ENCODE measurements around the gene NRP1.
"Not testable (repeated sequence)": the region's sequence is repeated elsewhere in the genome, so short reads cannot be mapped to it uniquely, and the experiment has no call there.

NRP1 gene

DNA sequence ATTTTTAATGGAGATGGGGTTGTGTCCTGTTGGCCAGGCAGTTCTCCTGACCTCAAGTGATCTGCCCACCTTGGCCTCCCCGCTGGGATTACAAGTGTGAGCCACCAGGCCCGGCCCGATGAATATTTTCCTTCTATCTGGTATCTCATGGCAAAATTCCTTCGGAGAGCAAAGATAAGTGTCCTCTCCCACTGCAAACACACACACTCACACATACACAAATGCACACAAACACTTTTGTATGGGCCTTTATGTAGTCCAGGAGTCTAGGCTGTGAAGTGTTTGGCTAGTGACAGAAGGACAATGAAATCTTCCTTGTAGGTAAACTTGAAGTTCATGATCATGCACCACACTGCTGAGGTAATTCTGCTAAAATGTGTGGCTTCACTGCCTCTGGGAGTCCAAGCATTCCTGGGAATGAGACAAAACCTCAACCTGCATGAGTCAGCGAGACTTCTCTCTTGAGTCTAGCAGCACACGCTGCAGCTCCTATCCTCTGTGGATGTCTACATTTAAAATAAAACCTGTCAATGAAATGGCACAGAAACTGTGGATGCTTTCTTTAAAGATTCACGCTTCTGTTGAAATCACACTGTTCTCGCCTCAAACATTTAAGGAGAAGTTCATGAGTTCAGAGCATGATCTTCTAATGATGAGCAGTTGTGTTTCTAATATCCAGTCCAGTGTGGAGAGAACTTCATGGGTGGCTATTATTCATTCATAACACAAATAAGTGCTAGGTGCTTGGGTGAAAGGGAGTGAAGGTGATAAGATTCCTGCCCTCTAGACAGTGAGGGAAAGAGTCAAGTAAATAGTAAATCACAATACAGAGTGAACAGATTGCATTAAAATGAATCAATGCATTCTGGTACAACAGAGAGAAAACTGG, 96.5 kb downstream of the NRP1 start:
- peak; percentile 92 for DNase-seq (ENCODE audit: low spot score)

DNA sequence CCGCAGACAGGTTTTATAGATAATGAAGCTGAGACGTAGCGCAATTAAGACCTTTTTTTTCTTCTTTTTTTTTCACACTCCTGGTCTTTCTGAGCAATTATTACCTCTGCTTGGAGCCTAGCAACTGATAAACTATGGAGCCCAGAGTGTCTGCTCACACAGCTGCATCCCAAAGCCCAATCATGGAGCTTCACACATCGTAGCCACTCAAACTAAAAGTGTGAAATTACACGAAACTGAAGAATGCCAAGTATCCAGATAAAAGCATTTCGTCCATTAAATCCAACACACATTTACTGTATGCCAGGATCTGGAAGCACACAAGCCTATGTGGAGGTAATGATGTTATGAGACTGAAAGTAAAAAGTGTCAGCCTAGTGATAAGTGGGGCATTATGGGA, 97.6 kb downstream of the NRP1 start:
- DNase-seq (ENCODE audit: low spot score) = no peak

DNA sequence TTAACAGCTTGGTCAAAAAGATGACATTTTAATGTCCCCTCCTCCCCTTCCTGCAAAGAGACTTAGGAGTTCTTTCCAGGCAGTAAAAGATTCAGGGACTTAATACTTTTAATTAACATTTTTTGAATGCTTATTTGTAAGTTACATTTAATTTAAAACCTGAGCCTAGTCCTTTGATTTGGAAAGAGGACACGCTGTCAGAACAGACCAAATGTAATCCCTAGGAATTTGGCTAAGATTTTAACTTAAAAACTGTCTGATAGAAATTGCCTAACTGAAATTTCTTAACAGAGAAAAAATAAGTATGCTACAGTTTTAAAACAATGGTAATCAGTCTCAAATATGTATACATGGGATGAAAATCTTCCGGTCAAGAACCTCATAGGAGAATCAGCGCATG, 98.5 kb downstream of the NRP1 start:
- no peak for DNase-seq (ENCODE audit: low spot score)

GRCh38 chr10:33235251-33235884, 99.1 kb downstream of the NRP1 start:
- no peak for DNase-seq (ENCODE audit: low spot score)

- no peak for DNase-seq (ENCODE audit: low spot score)
Measured at GRCh38 chr10:33234831-33235237, 99.6 kb downstream of the NRP1 start.

DNA sequence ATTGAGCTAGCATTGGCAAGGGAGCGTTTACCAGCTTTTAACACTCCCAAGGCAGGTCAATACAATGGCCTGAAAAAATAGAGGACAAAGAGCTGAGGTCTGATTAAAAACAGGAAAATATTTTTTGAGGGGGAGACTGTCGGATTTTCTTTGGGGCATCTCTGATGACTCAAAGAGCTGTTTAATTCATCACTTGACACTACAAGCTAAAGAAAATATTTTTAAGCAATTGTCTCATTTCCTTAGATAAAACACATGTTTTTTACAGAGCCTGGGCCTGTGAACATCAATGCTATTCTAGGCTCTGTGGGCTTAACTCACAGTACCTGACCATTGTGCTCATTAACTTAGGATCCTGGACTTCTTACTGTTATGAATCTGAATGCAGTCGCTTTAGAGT, 100.8 kb downstream of the NRP1 start:
- DNase-seq (ENCODE audit: low spot score) = no peak

- DNase-seq (ENCODE audit: low spot score) = no peak
Measured at GRCh38 chr10:33233221-33233620, 101.2 kb downstream of the NRP1 start.

GRCh38 chr10:33231621-33232350, 102.7 kb downstream of the NRP1 start:
- DNase-seq (ENCODE audit: low spot score) = no peak

DNA sequence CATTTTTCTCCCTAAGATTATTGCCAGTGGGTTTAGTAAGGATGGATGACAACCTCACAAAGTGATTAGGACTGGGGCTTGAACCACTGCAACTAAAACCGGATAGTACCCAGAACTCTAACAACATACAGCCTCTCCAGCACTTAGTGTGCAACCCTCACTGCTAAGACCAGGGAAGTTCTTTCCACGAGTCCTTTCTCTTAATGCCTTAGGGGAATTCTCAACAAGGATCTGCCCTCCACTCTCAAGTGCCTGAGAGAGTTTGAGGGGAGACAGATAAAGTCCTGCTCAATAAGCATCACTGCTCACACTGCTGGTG, 104.6 kb downstream of the NRP1 start:
- no peak for DNase-seq (ENCODE audit: low spot score)

DNA sequence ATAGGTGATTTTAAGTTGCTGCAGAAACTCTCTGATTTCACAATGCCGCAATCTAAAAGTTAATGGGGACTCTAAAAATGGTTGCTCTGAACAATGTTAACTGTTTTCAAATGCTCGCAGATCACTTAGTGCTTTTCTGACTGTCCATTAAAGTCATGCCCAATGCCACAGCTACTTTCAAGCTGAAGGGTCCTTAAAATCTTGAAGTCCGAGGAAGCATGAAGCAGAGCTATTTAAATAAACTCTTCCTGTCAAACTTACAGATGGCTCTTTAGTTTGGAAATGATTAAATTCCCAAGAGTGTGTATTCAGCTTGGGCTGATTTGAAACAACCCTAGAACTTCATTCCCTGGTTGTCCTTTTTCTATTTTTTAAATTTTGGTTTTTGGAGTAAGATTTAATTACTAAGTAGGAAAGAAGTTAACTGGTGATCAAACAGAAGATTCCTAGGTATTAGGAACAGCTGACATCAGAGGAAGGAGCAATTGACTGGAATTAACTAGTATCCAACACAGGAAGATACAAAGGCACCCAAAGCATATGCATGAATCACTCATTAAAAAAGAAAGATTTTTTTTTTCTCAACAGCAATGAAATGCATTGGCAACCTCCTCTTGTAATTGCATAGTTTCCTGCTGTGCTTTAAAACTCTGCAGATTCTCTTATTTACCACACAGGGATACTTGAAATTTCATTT, 105.1 kb downstream of the NRP1 start:
- peak; percentile 48 for DNase-seq (ENCODE audit: low spot score)

DNA sequence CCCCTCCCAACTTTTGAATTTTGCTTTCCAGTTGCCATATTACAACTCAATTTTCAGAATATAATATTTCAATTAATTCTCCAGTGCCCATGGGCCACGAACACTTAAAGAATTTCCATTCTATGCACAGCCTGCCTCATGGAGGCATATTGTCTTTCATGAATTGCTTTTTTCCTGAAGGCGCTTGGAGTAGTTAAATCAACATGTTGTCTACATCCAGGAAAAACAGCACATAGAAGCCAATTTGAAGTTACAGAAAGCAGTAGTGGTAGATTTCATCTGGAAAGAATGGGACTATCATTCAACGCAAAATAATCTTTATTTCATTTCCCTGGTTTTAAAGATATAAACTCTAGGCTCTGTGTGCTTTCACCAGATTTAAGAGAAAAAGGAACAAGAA, 106.0 kb downstream of the NRP1 start:
- no peak for DNase-seq (ENCODE audit: low spot score)

- DNase-seq (ENCODE audit: low spot score) = no peak
Measured at GRCh38 chr10:33227489-33227888, 107.0 kb downstream of the NRP1 start.

GRCh38 chr10:33224251-33224965, 110.1 kb downstream of the NRP1 start:
- DNase-seq (ENCODE audit: low spot score) = no peak

DNA sequence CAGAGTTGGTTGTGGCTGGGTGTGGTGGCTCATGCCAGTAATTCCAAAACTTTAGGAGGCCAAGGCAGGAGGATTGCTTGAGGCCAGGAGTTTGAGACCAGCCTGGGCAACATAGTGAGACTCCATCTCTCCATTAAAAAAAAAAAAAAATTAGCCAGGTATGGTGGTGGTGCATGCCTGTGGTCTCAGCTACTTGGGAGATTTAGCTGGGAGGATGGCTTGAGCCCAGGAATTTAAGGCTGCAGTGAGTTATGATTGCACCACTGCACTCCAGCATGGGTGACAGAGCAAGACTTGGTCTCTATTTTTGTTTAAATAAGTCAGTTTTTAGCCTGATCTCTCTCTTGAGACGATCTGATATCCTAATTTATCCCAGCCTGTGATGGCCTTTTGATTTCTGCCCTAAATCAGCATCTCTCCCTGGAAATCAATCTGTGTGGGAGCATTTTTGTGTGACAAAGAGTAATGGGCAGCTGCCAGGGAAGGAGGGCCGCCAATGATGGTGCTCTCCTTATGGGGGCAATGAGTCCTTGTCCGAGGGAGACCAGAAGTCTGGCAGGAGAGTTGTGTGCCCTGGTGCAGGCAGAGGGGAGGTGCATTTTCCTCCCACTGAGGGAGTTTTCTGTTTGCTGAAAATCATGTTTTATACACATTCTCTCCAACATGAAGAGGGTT, 111.0 kb downstream of the NRP1 start:
- no peak for DNase-seq (ENCODE audit: low spot score)

GRCh38 chr10:33222304-33222703, 112.2 kb downstream of the NRP1 start:
- not testable (repeated sequence) for DNase-seq (ENCODE audit: low spot score)

DNA sequence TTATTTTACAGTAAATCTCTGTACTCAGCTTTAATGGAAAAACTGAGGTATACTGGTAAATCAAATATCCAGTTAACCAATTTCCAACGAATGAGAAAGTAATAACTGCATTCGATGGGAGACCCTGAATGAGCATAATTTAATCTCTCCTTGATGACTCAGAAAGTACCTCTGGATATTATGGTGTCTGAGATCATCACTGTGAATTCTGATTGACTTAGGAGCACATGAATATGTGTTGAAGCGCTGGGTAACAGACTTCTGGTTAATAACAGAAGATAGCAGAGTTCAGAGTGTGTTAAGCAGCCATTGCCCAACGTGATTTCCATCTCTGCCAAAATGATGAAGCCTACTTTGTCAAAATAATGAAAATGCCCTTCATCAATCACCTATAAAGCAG, 116.6 kb downstream of the NRP1 start:
- DNase-seq (ENCODE audit: low spot score) = no peak

GRCh38 chr10:33216661-33217427, 117.6 kb downstream of the NRP1 start:
- no peak for DNase-seq (ENCODE audit: low spot score)

DNA sequence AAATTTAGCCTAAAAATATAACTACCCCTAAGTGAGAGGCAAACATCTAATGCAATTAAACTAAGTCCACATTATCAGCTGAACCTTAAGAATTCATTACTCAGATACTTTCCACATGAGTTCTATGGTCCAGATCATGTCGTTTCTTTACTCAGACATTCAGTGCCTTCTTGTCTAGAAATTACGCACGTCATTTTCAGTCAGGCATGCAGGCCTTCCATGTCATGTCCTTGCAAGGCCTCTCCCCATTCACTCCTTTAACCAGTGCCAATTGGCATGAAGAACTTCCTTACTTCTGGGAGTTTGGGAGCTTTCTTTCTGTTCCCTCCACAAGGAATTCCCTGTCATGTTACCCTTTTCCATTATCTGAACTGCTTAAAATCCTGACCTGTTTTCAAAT, 118.8 kb downstream of the NRP1 start:
- no peak for DNase-seq (ENCODE audit: low spot score)

- DNase-seq (ENCODE audit: low spot score) = peak; percentile 60
Measured at GRCh38 chr10:33215154-33215553, 119.3 kb downstream of the NRP1 start.

GRCh38 chr10:33214174-33214573, 120.3 kb downstream of the NRP1 start:
- DNase-seq (ENCODE audit: low spot score) = no peak

All from AG08395 (cell line).